ENCODE results near the gene FLT4.

The FLT4 gene

GRCh38 chr5:180601591-180602480, 47.6 kb downstream of the FLT4 start:
- no peaks in the 10 kb centered on the region for H3K4me1 ChIP-seq (ENCODE audit: control insufficient read depth in 1 of 2, insufficient read depth in 1 of 2, low read depth in 1 of 2, low read length in 1 of 2)
- no peak overlapping the region for H3K4me3 ChIP-seq (ENCODE audit: low read depth in 1 of 2, low read length in 1 of 2)
- no peak overlapping the region for H3K27ac ChIP-seq
- H3K36me3 ChIP-seq, result no peaks in the 10 kb centered on the region
- TF ChIP-seq CTCF (IDR thresholded peaks at IDR 0.05), result no peak
- H3K9me3 ChIP-seq, result no peaks in the 10 kb centered on the region
- H3K27me3 ChIP-seq, result no peaks in the 10 kb centered on the region

GRCh38 chr5:180600554-180601041, 48.8 kb downstream of the FLT4 start:
- Histone ChIP-seq H3K9me3 (no peaks in the 10 kb centered on the region), H3K27me3 (no peaks in the 10 kb centered on the region), H3K4me1 (ENCODE audit: control insufficient read depth in 1 of 2, insufficient read depth in 1 of 2, low read depth in 1 of 2, low read length in 1 of 2) (no peaks in the 10 kb centered on the region), H3K27ac (no peak overlapping the region), H3K4me3 (ENCODE audit: low read depth in 1 of 2, low read length in 1 of 2) (no peak overlapping the region), H3K36me3 (no peaks in the 10 kb centered on the region)
- no peak for TF ChIP-seq CTCF (IDR thresholded peaks at IDR 0.05)

GRCh38 chr5:180599981-180600553, 49.3 kb downstream of the FLT4 start:
- Histone ChIP-seq H3K4me1 (ENCODE audit: control insufficient read depth in 1 of 2, insufficient read depth in 1 of 2, low read depth in 1 of 2, low read length in 1 of 2) (no peaks in the 10 kb centered on the region), H3K27me3 (no peaks in the 10 kb centered on the region), H3K27ac (no peak overlapping the region), H3K9me3 (no peaks in the 10 kb centered on the region), H3K36me3 (no peaks in the 10 kb centered on the region), H3K4me3 (ENCODE audit: low read depth in 1 of 2, low read length in 1 of 2) (no peak overlapping the region)
- no peak for TF ChIP-seq CTCF (IDR thresholded peaks at IDR 0.05)

GRCh38 chr5:180599590-180599914, 49.8 kb downstream of the FLT4 start:
- no peak for TF ChIP-seq CTCF (IDR thresholded peaks at IDR 0.05)
- no peak overlapping the region for H3K4me3 ChIP-seq (ENCODE audit: low read depth in 1 of 2, low read length in 1 of 2)
- no peaks in the 10 kb centered on the region for H3K36me3 ChIP-seq
- no peaks in the 10 kb centered on the region for H3K27me3 ChIP-seq
- H3K4me1 ChIP-seq (ENCODE audit: control insufficient read depth in 1 of 2, insufficient read depth in 1 of 2, low read depth in 1 of 2, low read length in 1 of 2), result no peaks in the 10 kb centered on the region
- no peak overlapping the region for H3K27ac ChIP-seq
- H3K9me3 ChIP-seq, result no peaks in the 10 kb centered on the region

- Histone ChIP-seq H3K4me3 (ENCODE audit: low read depth in 1 of 2, low read length in 1 of 2) (no peak overlapping the region), H3K9me3 (no peaks in the 10 kb centered on the region), H3K27me3 (no peaks in the 10 kb centered on the region), H3K4me1 (ENCODE audit: control insufficient read depth in 1 of 2, insufficient read depth in 1 of 2, low read depth in 1 of 2, low read length in 1 of 2) (no peaks in the 10 kb centered on the region), H3K36me3 (no peaks in the 10 kb centered on the region), H3K27ac (no peak overlapping the region)
- no peak for TF ChIP-seq CTCF (IDR thresholded peaks at IDR 0.05)
Measured at GRCh38 chr5:180598797-180599589, 50.4 kb downstream of the FLT4 start.
